HG03139 (cell line): ENCODE data around the gene ST8SIA6.
"Not testable (repeated sequence)": the region's sequence is repeated elsewhere in the genome, so short reads cannot be mapped to it uniquely, and the experiment has no call there.

Source experiments
- ATAC-seq: cut with Tn5 transposase; IDR thresholded peaks from one replicate; pipeline ENCODE4 v1.9.1; 2021; ENCODE audit not compliant: unreplicated experiment

The ST8SIA6 gene

DNA sequence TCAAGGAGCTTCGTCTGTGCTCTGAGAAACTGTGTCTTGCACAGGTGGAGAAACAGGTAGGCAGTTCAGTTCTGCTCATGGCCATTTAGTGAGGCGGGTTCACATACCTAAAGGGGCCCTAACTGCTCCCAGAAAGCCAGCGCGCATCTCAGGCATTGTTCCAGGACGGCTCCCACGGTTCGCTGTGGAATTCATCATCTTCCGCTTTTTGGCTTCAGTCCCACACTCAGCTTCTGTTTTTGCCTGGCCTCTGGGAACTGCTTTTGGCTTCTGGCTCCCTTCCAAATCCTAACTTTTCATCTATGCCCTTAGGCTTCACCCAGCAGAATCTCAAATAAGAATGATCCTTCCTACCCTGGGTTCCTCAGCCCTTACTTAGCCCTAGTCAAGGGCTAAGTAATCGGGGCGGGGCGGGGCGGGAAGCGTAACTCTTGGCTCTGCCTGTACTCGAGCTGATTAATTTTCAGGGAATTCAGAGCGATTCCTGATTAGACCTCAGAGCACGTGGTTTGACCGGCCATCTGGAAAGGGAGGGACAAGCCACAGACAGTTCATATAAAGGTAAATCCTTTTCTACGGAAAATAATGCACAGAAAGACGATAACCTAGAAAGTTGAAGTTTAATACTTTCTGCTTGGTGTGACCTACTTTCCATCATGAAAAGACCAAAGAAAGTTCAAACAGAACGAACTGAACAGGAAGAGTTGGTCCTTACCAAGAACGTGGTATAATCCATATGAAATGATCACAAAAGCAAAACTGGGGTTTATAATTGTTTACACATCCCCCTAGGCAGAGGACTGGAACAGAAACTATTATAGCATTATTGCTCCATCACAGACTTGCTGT lies 105.7 kb downstream of the ST8SIA6 start:
- ATAC-seq = no peak

DNA sequence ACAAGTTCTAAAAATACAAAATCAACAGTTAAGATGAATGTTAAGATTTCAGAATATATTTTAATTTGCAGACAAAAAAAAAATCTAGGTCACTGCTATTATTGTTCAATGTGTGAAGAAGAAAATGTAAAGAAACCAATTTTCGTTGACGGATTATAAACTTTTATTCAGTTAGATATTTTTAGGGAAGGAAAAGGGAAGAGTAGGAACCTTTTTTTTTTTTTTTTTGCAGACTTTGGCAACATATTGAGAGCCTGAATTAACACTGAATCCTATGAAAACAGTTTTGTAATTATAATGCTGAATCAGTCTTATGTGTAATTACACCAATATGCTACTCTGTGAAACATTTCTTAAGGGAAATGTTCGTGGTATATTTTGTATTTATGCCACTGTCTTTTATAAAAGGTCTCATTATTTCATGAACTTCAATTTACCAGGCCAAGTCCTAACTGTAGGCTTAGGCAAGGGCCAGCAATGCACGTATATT lies 106.3 kb downstream of the ST8SIA6 start:
- ATAC-seq = no peak

GRCh38 chr10:17344206-17344605 lies 110.2 kb downstream of the ST8SIA6 start:
- no peak for ATAC-seq

DNA sequence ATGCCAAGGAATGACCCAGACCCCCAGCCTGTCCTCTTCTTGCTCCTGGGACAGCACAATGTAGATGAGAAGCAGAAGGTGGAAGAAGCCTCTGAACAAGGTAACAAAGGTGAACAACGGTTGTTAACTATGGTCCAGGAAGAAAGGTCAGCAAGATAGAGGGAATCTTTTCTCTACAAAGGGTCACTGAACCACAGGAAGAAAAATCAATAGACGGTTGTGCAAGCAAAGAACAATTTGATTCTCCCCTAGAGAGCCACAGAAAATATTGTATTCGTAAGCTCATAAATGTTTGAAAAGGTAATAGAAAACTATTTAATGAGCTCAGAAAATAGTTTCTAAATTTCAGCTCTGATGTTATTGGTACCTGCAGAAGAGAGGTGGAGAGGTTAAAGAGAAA lies 111.3 kb downstream of the ST8SIA6 start:
- no peak for ATAC-seq

- ATAC-seq = no peak
Observed at GRCh38 chr10:17340144-17340829, 114.1 kb downstream of the ST8SIA6 start.

- ATAC-seq = no peak
Observed at GRCh38 chr10:17335065-17335464, 119.3 kb downstream of the ST8SIA6 start.

- no peak for ATAC-seq
Observed at GRCh38 chr10:17330501-17330900, 123.9 kb downstream of the ST8SIA6 start.

DNA sequence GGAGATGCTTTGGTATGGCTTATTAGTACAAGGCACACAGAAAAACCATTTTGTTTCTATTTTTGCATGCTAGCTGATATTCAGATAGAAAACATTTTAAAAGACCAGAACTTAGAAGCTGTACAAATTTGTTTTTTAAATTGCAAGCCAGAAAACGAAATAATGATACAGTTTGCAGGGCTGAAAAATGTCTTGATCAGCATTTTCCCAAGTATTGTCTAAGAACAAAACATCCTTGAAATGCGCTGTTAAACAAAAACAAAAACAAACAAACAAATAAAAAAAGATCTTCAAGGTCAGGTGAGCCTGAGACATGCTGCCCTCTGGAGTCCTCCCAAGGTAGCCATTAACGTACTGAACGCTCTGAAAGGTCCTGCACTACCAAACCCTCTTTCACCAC lies 128.0 kb downstream of the ST8SIA6 start:
- no peak for ATAC-seq

DNA sequence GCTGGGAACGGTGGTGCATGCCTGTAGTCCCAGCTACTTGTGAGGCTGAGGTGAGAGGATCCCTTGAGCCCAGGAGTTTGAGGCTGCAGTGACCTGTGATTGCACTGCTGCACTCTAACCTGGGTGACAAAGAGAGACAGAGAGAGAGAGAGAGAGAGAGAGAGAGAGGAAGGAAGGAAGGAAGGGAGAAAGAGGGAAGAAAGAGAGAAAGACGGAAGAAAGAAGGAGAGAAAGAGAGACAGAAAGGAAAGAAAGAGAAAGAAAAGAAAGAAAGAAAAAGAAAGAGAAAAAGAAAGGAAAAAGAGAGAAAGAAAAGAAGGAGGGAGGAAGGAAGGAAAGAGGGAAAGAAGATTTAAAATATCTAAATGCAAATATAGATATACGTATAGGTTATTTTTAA lies 132.4 kb downstream of the ST8SIA6 start:
- ATAC-seq = not testable (repeated sequence)

- ATAC-seq = peak; percentile 87
Observed at GRCh38 chr10:17316488-17317170, 137.8 kb downstream of the ST8SIA6 start.

- ATAC-seq = no peak
Observed at GRCh38 chr10:17309435-17309834, 145.0 kb downstream of the ST8SIA6 start.

DNA sequence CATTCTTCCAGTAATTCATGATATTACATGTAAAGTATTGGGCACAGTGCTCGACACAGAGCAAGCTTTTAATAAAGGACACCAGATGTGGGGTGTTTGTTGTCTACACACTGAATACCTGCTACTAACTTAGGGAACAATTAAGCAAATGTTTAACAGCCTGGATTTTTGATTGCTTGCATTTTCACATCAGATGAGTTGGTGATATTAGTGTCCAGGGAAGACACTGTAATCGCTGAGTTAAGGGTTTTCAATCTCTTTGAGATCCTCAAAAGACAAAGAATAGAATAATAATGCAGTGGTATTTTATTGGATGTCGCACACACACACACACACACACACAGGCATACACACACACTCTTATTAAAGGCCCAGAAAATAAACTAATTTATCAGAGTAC lies 147.3 kb downstream of the ST8SIA6 start:
- no peak for ATAC-seq

GRCh38 chr10:17292375-17292774 lies 162.0 kb downstream of the ST8SIA6 start:
- ATAC-seq = no peak

DNA sequence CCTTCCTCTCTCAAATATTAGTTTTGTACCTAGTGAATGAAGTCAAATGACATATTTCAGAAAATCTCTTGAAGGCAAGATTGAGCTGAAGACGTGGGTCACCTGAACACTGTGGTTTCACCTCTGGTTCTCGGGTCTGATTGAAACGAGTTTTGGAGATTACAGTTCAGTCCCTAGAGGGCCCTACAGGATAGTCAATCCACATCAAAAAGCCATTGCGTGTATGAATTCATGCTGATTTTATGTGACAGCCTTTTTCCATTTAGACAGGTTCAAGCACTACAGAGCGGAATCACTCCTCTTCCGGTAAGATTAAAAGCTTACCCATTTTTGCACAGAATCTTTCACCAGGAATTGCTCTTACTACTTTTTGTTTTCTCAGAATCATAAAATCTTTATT lies 164.2 kb downstream of the ST8SIA6 start:
- no peak for ATAC-seq

- no peak for ATAC-seq
Observed at GRCh38 chr10:17289763-17290162, 164.6 kb downstream of the ST8SIA6 start.

GRCh38 chr10:17286562-17287550 lies 167.5 kb downstream of the ST8SIA6 start:
- no peak for ATAC-seq

GRCh38 chr10:17282311-17282710 lies 172.1 kb downstream of the ST8SIA6 start:
- no peak for ATAC-seq

- ATAC-seq = no peak
Observed at GRCh38 chr10:17278607-17279240, 175.7 kb downstream of the ST8SIA6 start.

DNA sequence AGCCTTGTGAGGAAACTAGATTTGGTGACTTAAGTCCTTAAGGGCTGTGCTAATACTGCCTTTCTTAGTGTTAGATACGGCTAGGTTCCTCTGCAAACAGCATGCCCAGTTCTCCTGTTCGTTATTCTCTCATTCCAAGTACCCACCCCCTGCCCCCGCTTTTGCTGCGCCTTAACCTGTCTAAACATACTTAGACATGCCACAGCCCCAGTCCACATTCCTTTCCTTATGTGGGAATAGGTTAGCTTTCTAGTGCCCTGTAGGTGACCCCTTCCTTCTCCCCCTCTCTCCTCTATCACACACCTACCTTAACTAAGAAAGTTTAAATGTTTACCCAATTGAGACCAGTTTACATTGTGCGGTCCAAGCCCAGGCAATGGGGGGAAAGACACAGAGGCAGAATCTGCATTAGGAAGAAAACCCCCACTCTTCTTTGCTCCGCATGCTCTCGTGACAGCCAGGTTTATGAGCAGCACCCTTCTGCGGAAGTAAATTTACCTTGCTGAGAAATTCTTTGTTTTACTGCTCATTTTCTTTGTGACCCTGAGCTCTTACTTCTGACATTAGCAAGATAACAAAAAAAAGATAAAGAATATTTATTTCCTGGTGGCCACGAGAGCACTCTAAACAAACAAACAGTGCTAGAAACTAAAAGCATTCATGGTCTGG lies 177.5 kb downstream of the ST8SIA6 start:
- no peak for ATAC-seq
